Gastroesophageal sphincter (tissue), 4 donors: ENCODE results near the gene UBE2E2. TPM values are rescaled to one million over a fixed set of nuclear protein-coding genes. Genes with fewer than 3 reads are reported as not detected.

Source experiments
- ATAC-seq: fragments of 150-250 bp; one replicate; pipeline ENCODE4 v1.9.1; 2016; ENCODE audit warnings: mild to moderate bottlenecking, moderate library complexity
- H3K27ac ChIP-seq, 4 donors: fragments of 200-600 bp; sonication (generic) in 3 of 4; 1 replicate in 3 of 4; 2 replicates in 1 of 4; pipeline ENCODE4 v1.5.1; 2016 to 2019
- H3K27me3 ChIP-seq: fragments of 200-600 bp; sonication (generic); one replicate; pipeline ENCODE4 v1.5.1; 2019
- H3K36me3 ChIP-seq, 2 donors: fragments of 200-600 bp; sonication (generic); one replicate each; pipeline ENCODE4 v1.5.1; 2019; ENCODE audit warnings: control low read depth in 1 of 2
- H3K4me1 ChIP-seq, 3 donors: fragments of 200-600 bp; sonication (generic); 1 replicate in 2 of 3; 2 replicates in 1 of 3; pipeline ENCODE4 v1.5.1; 2016 to 2019; ENCODE audit warnings: control low read depth in 2 of 3
- H3K4me3 ChIP-seq, 2 donors: fragments of 200-600 bp; sonication (generic); one replicate each; pipeline ENCODE4 v1.5.1; 2019; ENCODE audit warnings: mild to moderate bottlenecking in 1 of 2, moderate library complexity in 1 of 2
- H3K9me3 ChIP-seq, 3 donors: fragments of 200-600 bp; sonication (generic); one replicate each; pipeline ENCODE4 v1.5.1; 2017 to 2019; ENCODE audit warnings: control low read depth in 2 of 3
- CTCF ChIP-seq, 4 experiments: fragments of 200-600 bp in 2 of 4; fragments of 450-650 bp in 2 of 4; sonication (generic) in 1 of 4; IDR thresholded peaks; one replicate each; pipeline ENCODE4 v1.5.1; 2017 to 2019; ENCODE audit warnings: antibody characterized with exemption in 4 of 4, mild to moderate bottlenecking in 2 of 4, moderate library complexity in 2 of 4
- EP300 ChIP-seq: sonication (generic); formaldehyde crosslinking; IDR thresholded peaks from one replicate; pipeline ENCODE4 v1.6.1; 2017; ENCODE audit warnings: antibody characterized with exemption, mild to moderate bottlenecking
- POLR2A ChIP-seq, 2 donors: fragments of 450-650 bp; IDR thresholded peaks; one replicate each; pipeline ENCODE4 v1.6.1; 2017; ENCODE audit warnings: antibody characterized with exemption in 2 of 2, mild to moderate bottlenecking in 2 of 2, moderate library complexity in 1 of 2
- POLR2AphosphoS5 ChIP-seq: sonication (generic); formaldehyde crosslinking; IDR thresholded peaks from one replicate; pipeline ENCODE4 v1.6.1; 2017; ENCODE audit warnings: antibody characterized with exemption
- WGBS, 2 donors: methylation state at CpG; one replicate each; pipeline ENCODE4 v1.1.5; 2018; ENCODE audit warnings: low coverage in 1 of 2; 5-methylcytosine and 5-hydroxymethylcytosine counted together
- total RNA-seq, 4 donors: library from RNA; depleted of rRNA; stranded (reverse); fragments of >200 nt; gene quantifications; one replicate each; pipeline ENCODE4 v1.1.0, GENCODE V29; 2016

Gene UBE2E2
- total RNA-seq, 4 donors from 2014 or later: 35.8 to 114 (median 70.2) TPM

- H3K4me3 ChIP-seq: no peak overlapping the region
- ATAC-seq: no peak
- TF ChIP-seq POLR2AphosphoS5: no peak
- TF ChIP-seq POLR2A (IDR thresholded peaks at IDR 0.05): no peak
- no peak for TF ChIP-seq CTCF (IDR thresholded peaks at IDR 0.05)
- TF ChIP-seq EP300: no peak
- no peak overlapping the region for H3K27ac ChIP-seq
- no peaks in the 10 kb centered on the region for H3K9me3 ChIP-seq
- 59 to 75% methylated on average over 1 of the region's 1 CpG for WGBS, 2 donors
- no peaks in the 10 kb centered on the region for H3K27me3 ChIP-seq
- no peaks in the 10 kb centered on the region for H3K4me1 ChIP-seq
- no peaks in the 10 kb centered on the region for H3K36me3 ChIP-seq
These were observed 165.6 kb downstream of the UBE2E2 start for GRCh38 chr3:23368731-23369130.

GRCh38 chr3:23372285-23372684 lies 169.2 kb downstream of the UBE2E2 start:
- no peak for ATAC-seq

GRCh38 chr3:23376516-23377248 lies 173.6 kb downstream of the UBE2E2 start:
- TF ChIP-seq CTCF (IDR thresholded peaks at IDR 0.05): no peak
- no peak for TF ChIP-seq POLR2A (IDR thresholded peaks at IDR 0.05)
- TF ChIP-seq POLR2AphosphoS5: no peak
- no peak for TF ChIP-seq EP300
- no peak overlapping the region for H3K27ac ChIP-seq
- ATAC-seq: no peak

More at GRCh38 chr3:23372285-23372684, 169.2 kb downstream of the UBE2E2 start:
- Histone ChIP-seq H3K36me3 (no peaks in the 10 kb centered on the region), H3K4me1 (peaks cover 0 to 3% (median 0%) of the 10 kb centered on the region in 3 donors), H3K4me3 (no peak overlapping the region), H3K27me3 (no peaks in the 10 kb centered on the region), H3K9me3 (no peaks in the 10 kb centered on the region), H3K27ac (no peak overlapping the region)
- 54 to 69% methylated on average over 1 of the region's 1 CpG for WGBS, 2 donors
- no peak for TF ChIP-seq POLR2A (IDR thresholded peaks at IDR 0.05)
- TF ChIP-seq EP300: no peak

GRCh38 chr3:23377928-23378672 lies 175.0 kb downstream of the UBE2E2 start:
- Histone ChIP-seq H3K36me3 (no peaks in the 10 kb centered on the region), H3K9me3 (no peaks in the 10 kb centered on the region), H3K4me1 (peaks cover 0 to 5% (median 0%) of the 10 kb centered on the region in 3 donors), H3K27ac (no peak overlapping the region), H3K4me3 (no peak overlapping the region), H3K27me3 (no peaks in the 10 kb centered on the region)
- TF ChIP-seq CTCF (IDR thresholded peaks at IDR 0.05): no peak
- no peak for TF ChIP-seq EP300
- TF ChIP-seq POLR2AphosphoS5: no peak
- no peak for TF ChIP-seq POLR2A (IDR thresholded peaks at IDR 0.05)
- 90 to 100% methylated on average over 1 of the region's 1 CpG for WGBS, 2 donors
- ATAC-seq: no peak

More at GRCh38 chr3:23376516-23377248, 173.6 kb downstream of the UBE2E2 start:
- no peaks in the 10 kb centered on the region for H3K9me3 ChIP-seq
- no peaks in the 10 kb centered on the region for H3K27me3 ChIP-seq
- H3K36me3 ChIP-seq: no peaks in the 10 kb centered on the region
- H3K4me3 ChIP-seq: no peak overlapping the region
- 77 to 86% methylated on average over 3 of the region's 3 CpGs for WGBS, 2 donors
- peaks cover 0 to 5% (median 0%) of the 10 kb centered on the region in 3 donors for H3K4me1 ChIP-seq

- no peaks in the 10 kb centered on the region for H3K9me3 ChIP-seq
- H3K27me3 ChIP-seq: no peaks in the 10 kb centered on the region
- ATAC-seq: no peak
- H3K4me1 ChIP-seq: peaks cover 0 to 19% (median 0%) of the 10 kb centered on the region in 3 donors
- H3K36me3 ChIP-seq: no peaks in the 10 kb centered on the region
- TF ChIP-seq POLR2A (IDR thresholded peaks at IDR 0.05) (no peak), CTCF (IDR thresholded peaks at IDR 0.05) (no peak), POLR2AphosphoS5 (no peak), EP300 (no peak)
- no peak overlapping the region for H3K27ac ChIP-seq
- 56 to 93% methylated on average over 1 to 3 of the region's 3 CpGs for WGBS, 2 donors
- no peak overlapping the region for H3K4me3 ChIP-seq
These were observed 180.7 kb downstream of the UBE2E2 start for GRCh38 chr3:23383875-23384274.
